Liver (tissue), 3 donors: ENCODE data around the gene PCDHA1.

Experiments
- CTCF ChIP-seq: fragments of 150-350 bp; IDR thresholded peaks from 2 replicates; pipeline ENCODE4 v1.5.1; 2017; ENCODE audit warnings: improper control_type of control experiment, low read depth, low read length; ENCODE audit not compliant: missing input control
- GABPA ChIP-seq, 2 donors: IDR thresholded peaks in 1 of 2; conservative IDR thresholded peaks in 1 of 2; 2 replicates each; pipeline ENCODE4 v1.6.1; 2016; ENCODE audit warnings: antibody characterized with exemption in 2 of 2, mild to moderate bottlenecking in 1 of 2, moderate library complexity in 1 of 2
- JUND ChIP-seq, 2 donors: IDR thresholded peaks; 2 replicates each; pipeline ENCODE4 v1.6.1; 2016; ENCODE audit warnings: antibody characterized with exemption in 2 of 2
- RAD21 ChIP-seq, 2 donors: IDR thresholded peaks; 2 replicates each; pipeline ENCODE4 v1.6.1; 2016; ENCODE audit warnings: antibody characterized with exemption in 2 of 2, mild to moderate bottlenecking in 2 of 2
- YY1 ChIP-seq: IDR thresholded peaks from 2 replicates; pipeline ENCODE4 v1.6.1; 2016; ENCODE audit warnings: antibody characterized with exemption, mild to moderate bottlenecking
- ZBTB33 ChIP-seq: IDR thresholded peaks from 2 replicates; pipeline ENCODE4 v1.6.1; 2016; ENCODE audit warnings: antibody characterized with exemption
- TF ChIP-seq, protein P1 (sequence below): IDR thresholded peaks from 2 replicates; pipeline ENCODE4 v1.6.1; 2016; ENCODE audit warnings: antibody characterized with exemption, mild to moderate bottlenecking
- donor health status: healthy.
- donor health status: healthy.

DNA sequence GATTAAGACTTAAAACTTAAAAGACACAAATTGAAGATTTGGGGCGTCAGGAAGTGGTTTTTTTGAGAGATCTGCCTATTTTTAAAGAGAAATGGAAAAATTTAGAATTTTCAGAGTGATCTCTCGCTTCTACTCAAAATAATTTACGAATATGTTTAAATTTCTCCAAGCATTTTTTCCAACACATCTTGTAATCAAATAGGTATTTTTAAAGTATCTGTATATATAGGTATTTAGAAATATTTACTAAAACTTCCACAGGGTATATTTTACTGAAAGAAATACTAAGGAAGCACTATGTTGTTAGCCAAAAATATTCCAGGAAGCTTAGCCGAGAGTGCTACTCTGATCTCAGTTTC lies 255.5 kb downstream of the PCDHA1 start:
- TF ChIP-seq CTCF (no peak), JUND (IDR thresholded peaks at IDR 0.05) (no peak), YY1 (no peak), GABPA (IDR thresholded peaks at IDR 0.05 in 1 of 2, conservative IDR thresholded peaks at IDR 0.05 in 1 of 2) (no peak), RAD21 (IDR thresholded peaks at IDR 0.05) (no peak), ZBTB33 (no peak)
- TF ChIP-seq, protein P1, sequence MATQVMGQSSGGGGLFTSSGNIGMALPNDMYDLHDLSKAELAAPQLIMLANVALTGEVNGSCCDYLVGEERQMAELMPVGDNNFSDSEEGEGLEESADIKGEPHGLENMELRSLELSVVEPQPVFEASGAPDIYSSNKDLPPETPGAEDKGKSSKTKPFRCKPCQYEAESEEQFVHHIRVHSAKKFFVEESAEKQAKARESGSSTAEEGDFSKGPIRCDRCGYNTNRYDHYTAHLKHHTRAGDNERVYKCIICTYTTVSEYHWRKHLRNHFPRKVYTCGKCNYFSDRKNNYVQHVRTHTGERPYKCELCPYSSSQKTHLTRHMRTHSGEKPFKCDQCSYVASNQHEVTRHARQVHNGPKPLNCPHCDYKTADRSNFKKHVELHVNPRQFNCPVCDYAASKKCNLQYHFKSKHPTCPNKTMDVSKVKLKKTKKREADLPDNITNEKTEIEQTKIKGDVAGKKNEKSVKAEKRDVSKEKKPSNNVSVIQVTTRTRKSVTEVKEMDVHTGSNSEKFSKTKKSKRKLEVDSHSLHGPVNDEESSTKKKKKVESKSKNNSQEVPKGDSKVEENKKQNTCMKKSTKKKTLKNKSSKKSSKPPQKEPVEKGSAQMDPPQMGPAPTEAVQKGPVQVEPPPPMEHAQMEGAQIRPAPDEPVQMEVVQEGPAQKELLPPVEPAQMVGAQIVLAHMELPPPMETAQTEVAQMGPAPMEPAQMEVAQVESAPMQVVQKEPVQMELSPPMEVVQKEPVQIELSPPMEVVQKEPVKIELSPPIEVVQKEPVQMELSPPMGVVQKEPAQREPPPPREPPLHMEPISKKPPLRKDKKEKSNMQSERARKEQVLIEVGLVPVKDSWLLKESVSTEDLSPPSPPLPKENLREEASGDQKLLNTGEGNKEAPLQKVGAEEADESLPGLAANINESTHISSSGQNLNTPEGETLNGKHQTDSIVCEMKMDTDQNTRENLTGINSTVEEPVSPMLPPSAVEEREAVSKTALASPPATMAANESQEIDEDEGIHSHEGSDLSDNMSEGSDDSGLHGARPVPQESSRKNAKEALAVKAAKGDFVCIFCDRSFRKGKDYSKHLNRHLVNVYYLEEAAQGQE, result no peak
